ENCODE measurements around the gene ADAMTS14. TPM values are rescaled to one million over a fixed set of nuclear protein-coding genes. Genes with fewer than 3 reads are reported as not detected.

The ADAMTS14 gene
- total RNA-seq, 1 donor from 2014 or later = 2.1 TPM

GRCh38 chr10:70692043-70692603 lies 19.8 kb downstream of the ADAMTS14 start:
- no peak for DNase-seq (ENCODE audit: low spot score)

GRCh38 chr10:70693619-70694335 lies 21.5 kb downstream of the ADAMTS14 start:
- peak; percentile 53 for DNase-seq (ENCODE audit: low spot score)

GRCh38 chr10:70694418-70695141 lies 22.3 kb downstream of the ADAMTS14 start:
- no peak for DNase-seq (ENCODE audit: low spot score)

- no peak for DNase-seq (ENCODE audit: low spot score)
Measured at GRCh38 chr10:70695241-70696030, 23.1 kb downstream of the ADAMTS14 start.

GRCh38 chr10:70698211-70698610 lies 25.9 kb downstream of the ADAMTS14 start:
- no peak for DNase-seq (ENCODE audit: low spot score)

GRCh38 chr10:70699063-70699658 lies 26.9 kb downstream of the ADAMTS14 start:
- no peak for DNase-seq (ENCODE audit: low spot score)

GRCh38 chr10:70699659-70700174 lies 27.4 kb downstream of the ADAMTS14 start:
- no peak for DNase-seq (ENCODE audit: low spot score)

GRCh38 chr10:70702190-70702763 lies 30.0 kb downstream of the ADAMTS14 start:
- DNase-seq (ENCODE audit: low spot score) = no peak

- no peak for DNase-seq (ENCODE audit: low spot score)
Measured at GRCh38 chr10:70704211-70704610, 31.9 kb downstream of the ADAMTS14 start.

- DNase-seq (ENCODE audit: low spot score) = no peak
Measured at GRCh38 chr10:70705121-70705861, 33.0 kb downstream of the ADAMTS14 start.

GRCh38 chr10:70711177-70711576 lies 38.9 kb downstream of the ADAMTS14 start:
- DNase-seq (ENCODE audit: low spot score) = no peak

GRCh38 chr10:70711911-70712310 lies 39.6 kb downstream of the ADAMTS14 start:
- no peak for DNase-seq (ENCODE audit: low spot score)

GRCh38 chr10:70714245-70714644 lies 41.9 kb downstream of the ADAMTS14 start:
- no peak for DNase-seq (ENCODE audit: low spot score)

GRCh38 chr10:70714951-70715350 lies 42.6 kb downstream of the ADAMTS14 start:
- DNase-seq (ENCODE audit: low spot score) = no peak

- DNase-seq (ENCODE audit: low spot score) = no peak
Measured at GRCh38 chr10:70715853-70716795, 43.8 kb downstream of the ADAMTS14 start.

GRCh38 chr10:70722820-70723424 lies 50.6 kb downstream of the ADAMTS14 start:
- no peak for DNase-seq (ENCODE audit: low spot score)

GRCh38 chr10:70723771-70724170 lies 51.5 kb downstream of the ADAMTS14 start:
- no peak for DNase-seq (ENCODE audit: low spot score)

- DNase-seq (ENCODE audit: low spot score) = no peak
Measured at GRCh38 chr10:70726909-70727495, 54.7 kb downstream of the ADAMTS14 start.

All from ureter (tissue), 1 donor.